ENCODE measurements around the gene CCM2. TPM values are rescaled to one million over a fixed set of nuclear protein-coding genes. Genes with fewer than 3 reads are reported as not detected.

The CCM2 gene
- total and polyA plus RNA-seq, 2 of the 8 experiments (the other 6 are each of a cell fraction or from before 2014, with no cell fraction given): 31.6 to 41.2 TPM

DNA sequence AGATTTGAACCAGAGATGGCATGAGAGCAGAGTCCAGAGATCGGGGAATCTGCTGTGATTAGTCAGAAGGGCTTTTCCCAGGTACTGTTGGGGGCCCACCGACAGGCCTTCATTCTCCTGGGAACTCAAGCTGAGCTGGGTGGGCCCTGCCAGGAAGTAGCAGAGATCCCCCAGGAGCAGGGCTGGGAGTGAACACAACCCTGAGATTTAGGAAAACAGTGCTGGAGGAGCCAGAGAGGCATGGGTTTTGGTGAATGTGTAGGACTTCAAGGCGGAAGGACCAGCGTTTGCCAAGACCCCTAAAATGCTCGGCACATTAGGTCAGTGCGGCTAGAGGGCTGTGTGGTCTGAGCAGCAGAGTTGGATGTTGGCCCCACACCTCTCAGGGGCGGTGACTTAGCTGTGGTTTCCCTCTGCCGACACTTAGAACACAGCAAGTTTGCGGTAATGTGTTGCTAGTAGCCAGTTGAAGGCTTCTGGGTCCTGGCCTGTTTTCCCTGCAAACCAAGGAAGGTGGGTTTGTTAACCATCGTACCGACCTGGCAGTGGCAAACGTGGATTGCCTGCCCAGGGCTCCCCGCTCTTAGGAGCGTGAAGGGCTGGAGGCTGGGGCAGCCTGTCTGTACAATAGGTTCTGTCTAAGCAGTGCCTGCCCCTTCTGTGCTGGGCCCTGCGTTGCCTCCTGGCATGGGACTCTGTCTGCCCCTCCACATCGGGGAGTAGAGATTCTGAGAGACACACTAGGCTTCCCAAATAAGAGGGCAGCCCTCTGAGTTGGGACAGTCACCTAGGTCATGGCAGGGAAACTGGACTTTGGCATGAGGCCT is 74.7 kb downstream of the CCM2 start (continued):
- TF ChIP-seq TAF1 (IDR thresholded peaks at IDR 0.05; ENCODE audit: low read depth, low read length) (no peak), SIN3A (conservative IDR thresholded peaks at IDR 0.05 in 1 of 2, IDR thresholded peaks at IDR 0.05 in 1 of 2; ENCODE audit: low read depth in 1 of 2, low read length in 2 of 2) (no peak), KDM1A (IDR thresholded peaks at IDR 0.05; ENCODE audit: borderline replicate concordance, low read length) (no peak), EGR1 (IDR thresholded peaks at IDR 0.05; ENCODE audit: borderline replicate concordance, low read depth, low read length) (no peak), RFX5 (IDR thresholded peaks at IDR 0.05; ENCODE audit: borderline replicate concordance, low read depth, low read length) (no peak), CHD1 (IDR thresholded peaks at IDR 0.05; ENCODE audit: low read depth, low read length) (no peak), SP2 (IDR thresholded peaks at IDR 0.05; ENCODE audit: low read length) (no peak), TCF12 (IDR thresholded peaks at IDR 0.05; ENCODE audit: low read depth, low read length) (no peak), CTBP2 (IDR thresholded peaks at IDR 0.05; ENCODE audit: borderline replicate concordance, insufficient read depth, insufficient read length, low read length) (no peak), TBP (IDR thresholded peaks at IDR 0.05; ENCODE audit: low read depth, low read length) (no peak)

Data from H1 (cell line).